GM23248 (cell line): ENCODE data around the gene PIR. TPM values are rescaled to one million over a fixed set of nuclear protein-coding genes. Genes with fewer than 3 reads are reported as not detected.

Experiments used
- DNase-seq: peaks from one replicate; pipeline ENCODE4 v3.0.0-alpha.2; 2015
- H2AFZ ChIP-seq: fragments of 200-600 bp; sonication (generic); 2 replicates; pipeline ENCODE4 v1.6.1; 2016; ENCODE audit warnings: antibody characterized with exemption
- H3F3A ChIP-seq: fragments of 200-600 bp; sonication (generic); 2 replicates; pipeline ENCODE4 v1.6.1; 2016; ENCODE audit warnings: mild to moderate bottlenecking, antibody characterized with exemption, mixed run types; ENCODE audit not compliant: insufficient read depth
- H3K27ac ChIP-seq: fragments of 200-600 bp; sonication (generic); 2 replicates; pipeline ENCODE4 v1.5.1; 2016; ENCODE audit warnings: mild to moderate bottlenecking
- H3K27me3 ChIP-seq: fragments of 200-600 bp; sonication (generic); replicated peaks from 2 replicates; pipeline ENCODE4 v1.6.1; 2016; ENCODE audit warnings: mild to moderate bottlenecking; ENCODE audit not compliant: insufficient read depth
- H3K36me3 ChIP-seq: fragments of 200-600 bp; sonication (generic); 2 replicates; pipeline ENCODE4 v1.6.1; 2016; ENCODE audit warnings: low read depth, mild to moderate bottlenecking
- H3K4me1 ChIP-seq: fragments of 200-600 bp; sonication (generic); 2 replicates; pipeline ENCODE4 v1.6.1; 2016; ENCODE audit warnings: mild to moderate bottlenecking; ENCODE audit not compliant: insufficient read depth
- H3K4me2 ChIP-seq: fragments of 200-600 bp; sonication (generic); one replicate; pipeline ENCODE4 v1.6.1; 2016; ENCODE audit warnings: mild to moderate bottlenecking; ENCODE audit not compliant: unreplicated experiment
- H3K4me3 ChIP-seq: fragments of 200-600 bp; sonication (generic); 2 replicates; pipeline ENCODE4 v1.5.1; 2016; ENCODE audit warnings: mild to moderate bottlenecking
- H3K79me2 ChIP-seq: fragments of 200-600 bp; sonication (generic); 2 replicates; pipeline ENCODE4 v1.6.1; 2016; ENCODE audit warnings: mild to moderate bottlenecking; ENCODE audit not compliant: insufficient read depth
- H3K9ac ChIP-seq: fragments of 200-600 bp; sonication (generic); 2 replicates; pipeline ENCODE4 v1.6.1; 2016; ENCODE audit warnings: mild to moderate bottlenecking
- H3K9me2 ChIP-seq: fragments of 200-600 bp; sonication (generic); 2 replicates; pipeline ENCODE4 v1.6.1; 2016; ENCODE audit warnings: mixed run types, mild to moderate bottlenecking, moderate library complexity; ENCODE audit not compliant: insufficient read depth
- H3K9me3 ChIP-seq: fragments of 200-600 bp; sonication (generic); one replicate; pipeline ENCODE4 v1.6.1; 2017; ENCODE audit warnings: low read depth
- H4K20me1 ChIP-seq: fragments of 200-600 bp; sonication (generic); 2 replicates; pipeline ENCODE4 v1.6.0; 2016; ENCODE audit not compliant: insufficient read depth
- EZH2 ChIP-seq: fragments of 200-600 bp; sonication (generic); IDR thresholded peaks from 2 replicates; pipeline ENCODE4 v1.6.1; 2018; ENCODE audit warnings: antibody characterized with exemption, mild to moderate bottlenecking; ENCODE audit not compliant: insufficient read depth, poor library complexity, severe bottlenecking
- EZH2phosphoT487 ChIP-seq: fragments of 200-600 bp; sonication (generic); IDR thresholded peaks from 2 replicates; pipeline ENCODE4 v1.6.1; 2018; ENCODE audit warnings: antibody characterized with exemption, moderate library complexity, mild to moderate bottlenecking, low read depth; ENCODE audit not compliant: insufficient read depth
- WGBS, 2 experiments: methylation state at CpG; one replicate each; pipeline ENCODE4 v1.1.6; 2015 to 2017; ENCODE audit warnings: low lambda C conversion rate in 2 of 2, low coverage in 1 of 2; ENCODE audit errors: missing lambda C conversion rate in 2 of 2; 5-methylcytosine and 5-hydroxymethylcytosine counted together
- in situ Hi-C: fragments of 300-500 bp; cut with MboI; formaldehyde crosslinking; loops from 2 replicates; pipeline ENCODE4 v1.15.0; 2020
- polyA plus RNA-seq: library from polyadenylated mRNA; unstranded; fragments of >200 nt; fragmentation: Nextera tagmentation; extraction: Ambion mirVana; gene quantifications from 2 replicates; pipeline ENCODE4 v1.2.1, GENCODE V29; 2016
- total RNA-seq: library from RNA; depleted of rRNA; stranded (reverse); fragments of >200 nt; shearing (Covaris generic); gene quantifications from 2 replicates; pipeline ENCODE4 v1.2.3, GENCODE V29; 2014

Gene PIR
- total and polyA plus RNA-seq, 2 experiments from 2014 or later, result 1.7 to 5.9 TPM

GRCh38 chrX:15438332-15438731 is 54.8 kb downstream of the PIR start:
- WGBS, 2 experiments, result 93 to 97% methylated on average over 3 of the region's 3 CpGs
- TF ChIP-seq EZH2phosphoT487, result no peak
- TF ChIP-seq EZH2, result no peak
- no peaks in the 10 kb centered on the region for H3K27me3 ChIP-seq
- H3K36me3 ChIP-seq, result no peaks in the 10 kb centered on the region
- no peak overlapping the region for H3K4me3 ChIP-seq
- no peaks in the 10 kb centered on the region for H3K9me2 ChIP-seq
- no peak overlapping the region for H2AFZ ChIP-seq
- H3F3A ChIP-seq, result no peaks in the 10 kb centered on the region
- H3K9me3 ChIP-seq, result no peaks in the 10 kb centered on the region
- DNase-seq, result no peak
- no peaks in the 10 kb centered on the region for H3K79me2 ChIP-seq
- in situ Hi-C loops, result no loop called here
- no peaks in the 10 kb centered on the region for H4K20me1 ChIP-seq
- no peaks in the 10 kb centered on the region for H3K4me1 ChIP-seq
- no peak overlapping the region for H3K4me2 ChIP-seq
- no peak overlapping the region for H3K27ac ChIP-seq
- H3K9ac ChIP-seq, result no peak overlapping the region

GRCh38 chrX:15437724-15438123 is 55.4 kb downstream of the PIR start:
- 80 to 87% methylated on average over 1 of the region's 1 CpG for WGBS, 2 experiments
- DNase-seq, result no peak
- no peak overlapping the region for H3K4me3 ChIP-seq
- no peak overlapping the region for H3K27ac ChIP-seq
- no peak for TF ChIP-seq EZH2
- no peak for TF ChIP-seq EZH2phosphoT487
- H3K27me3 ChIP-seq, result no peaks in the 10 kb centered on the region
- no peak overlapping the region for H3K4me2 ChIP-seq
- in situ Hi-C loops, result no loop called here
- H3K79me2 ChIP-seq, result no peaks in the 10 kb centered on the region
- H3F3A ChIP-seq, result no peaks in the 10 kb centered on the region
- H2AFZ ChIP-seq, result no peak overlapping the region
- H3K9ac ChIP-seq, result no peak overlapping the region
- no peaks in the 10 kb centered on the region for H3K36me3 ChIP-seq
- no peaks in the 10 kb centered on the region for H3K4me1 ChIP-seq
- no peaks in the 10 kb centered on the region for H3K9me2 ChIP-seq
- H3K9me3 ChIP-seq, result no peaks in the 10 kb centered on the region
- no peaks in the 10 kb centered on the region for H4K20me1 ChIP-seq

- TF ChIP-seq EZH2phosphoT487 (no peak), EZH2 (no peak)
- Histone ChIP-seq H3K27ac (no peak overlapping the region), H3K9me3 (no peaks in the 10 kb centered on the region), H3K4me2 (no peak overlapping the region), H3K9me2 (no peaks in the 10 kb centered on the region), H3F3A (no peaks in the 10 kb centered on the region), H3K27me3 (no peaks in the 10 kb centered on the region), H3K79me2 (no peaks in the 10 kb centered on the region), H4K20me1 (no peaks in the 10 kb centered on the region), H3K4me1 (no peaks in the 10 kb centered on the region), H2AFZ (no peak overlapping the region), H3K9ac (no peak overlapping the region), H3K36me3 (no peaks in the 10 kb centered on the region), H3K4me3 (no peak overlapping the region)
- peak; percentile 42 for DNase-seq
- WGBS, 2 experiments, result 35 to 56% methylated on average over 2 of the region's 2 CpGs
- in situ Hi-C loops, result no loop called here
These were observed 57.1 kb downstream of the PIR start for GRCh38 chrX:15435836-15436619.

GRCh38 chrX:15434205-15434604 is 58.9 kb downstream of the PIR start:
- in situ Hi-C loops, result no loop called here
- H3F3A ChIP-seq, result no peaks in the 10 kb centered on the region
- no peak for DNase-seq
- no peak overlapping the region for H3K4me3 ChIP-seq
- no peaks in the 10 kb centered on the region for H3K9me3 ChIP-seq
- no peak overlapping the region for H3K4me2 ChIP-seq
- no peak overlapping the region for H2AFZ ChIP-seq
- WGBS, 2 experiments, result 82 to 87% methylated on average over 2 of the region's 2 CpGs
- H3K4me1 ChIP-seq, result peaks cover 8% of the 10 kb centered on the region
- no peaks in the 10 kb centered on the region for H3K27me3 ChIP-seq
- TF ChIP-seq EZH2, result no peak
- TF ChIP-seq EZH2phosphoT487, result no peak
- H3K36me3 ChIP-seq, result no peaks in the 10 kb centered on the region
- H3K9me2 ChIP-seq, result no peaks in the 10 kb centered on the region
- no peaks in the 10 kb centered on the region for H3K79me2 ChIP-seq
- no peak overlapping the region for H3K9ac ChIP-seq
- H3K27ac ChIP-seq, result no peak overlapping the region
- H4K20me1 ChIP-seq, result no peaks in the 10 kb centered on the region

GRCh38 chrX:15430584-15430983 is 62.5 kb downstream of the PIR start:
- H3K27ac ChIP-seq, result no peak overlapping the region
- H3F3A ChIP-seq, result no peaks in the 10 kb centered on the region
- no peak overlapping the region for H2AFZ ChIP-seq
- no peaks in the 10 kb centered on the region for H3K9me2 ChIP-seq
- no peaks in the 10 kb centered on the region for H3K79me2 ChIP-seq
- H3K36me3 ChIP-seq, result no peaks in the 10 kb centered on the region
- TF ChIP-seq EZH2 (no peak), EZH2phosphoT487 (no peak)
- H3K4me3 ChIP-seq, result no peak overlapping the region
- peaks cover 8% of the 10 kb centered on the region for H3K4me1 ChIP-seq
- WGBS, 2 experiments, result 0% methylated on average over 1 of the region's 1 CpG
- H3K4me2 ChIP-seq, result no peak overlapping the region
- H3K9me3 ChIP-seq, result no peaks in the 10 kb centered on the region
- DNase-seq, result peak; percentile 15
- no peaks in the 10 kb centered on the region for H4K20me1 ChIP-seq
- H3K27me3 ChIP-seq, result no peaks in the 10 kb centered on the region
- H3K9ac ChIP-seq, result no peak overlapping the region
- in situ Hi-C loops, result no loop called here
